Measurements from ENCODE around the gene PRKCA. TPM values are rescaled to one million over a fixed set of nuclear protein-coding genes. Genes with fewer than 3 reads are reported as not detected.

Gene PRKCA
- total and polyA plus RNA-seq, 9 of the 15 experiments (the other 6 are each of a cell fraction or from before 2014, with no cell fraction given) = 3.2 to 33.0 (median 17.8) TPM

GRCh38 chr17:66675273-66675990 lies 373.0 kb downstream of the PRKCA start:
- BruUV-seq (replicated peaks) = no TSS peak
- ATAC-seq = no peak
- Histone ChIP-seq H3K4me2 (ENCODE audit: insufficient read depth, low read length) (no peak overlapping the region), H4K20me1 (replicated peaks; ENCODE audit: control insufficient read depth, insufficient read depth, low read length) (0 out of 2 replicates have a peak, but pooled peaks cover 4% of the 10 kb centered on the region), H3K27ac (ENCODE audit: extremely low read depth, low read depth, low read length) (no peak overlapping the region), H3K9me3 (replicated peaks; ENCODE audit: control insufficient read depth, insufficient read depth, low read depth, low read length) (no peaks in the 10 kb centered on the region), H3K4me1 (replicated peaks in 1 of 2; ENCODE audit: control insufficient read depth in 2 of 2, insufficient read depth in 2 of 2, low read length in 2 of 2) (no peaks in the 10 kb centered on the region), H3K9me1 (ENCODE audit: control insufficient read depth, insufficient read depth, low read length) (no peaks in the 10 kb centered on the region), H3K27me3 (ENCODE audit: control insufficient read depth in 2 of 2, insufficient read depth in 2 of 2, low read length in 2 of 2) (no peaks in the 10 kb centered on the region), H2AFZ (ENCODE audit: low read depth, low read length) (no peak overlapping the region), H3K79me2 (ENCODE audit: control insufficient read depth, insufficient read depth, low read length) (no peaks in the 10 kb centered on the region), H3K36me3 (ENCODE audit: control insufficient read depth, insufficient read depth, low read length) (no peaks in the 10 kb centered on the region; the same call in 2 of the 3 replicates), H3K9ac (ENCODE audit: insufficient read depth in 1 of 2, low read depth in 2 of 2, low read length in 2 of 2) (no peak overlapping the region), H3K4me3 (no peak overlapping the region)
- intact Hi-C loops (cut with micrococcal nuclease) = loop anchor here (10.0 kb wide), 1 partner anchor 111 kb away; no protein-coding TSS in a partner anchor
- no peak for FAIRE-seq
- POLR2A ChIA-PET = no interaction called here
- TF ChIP-seq, protein P1, sequence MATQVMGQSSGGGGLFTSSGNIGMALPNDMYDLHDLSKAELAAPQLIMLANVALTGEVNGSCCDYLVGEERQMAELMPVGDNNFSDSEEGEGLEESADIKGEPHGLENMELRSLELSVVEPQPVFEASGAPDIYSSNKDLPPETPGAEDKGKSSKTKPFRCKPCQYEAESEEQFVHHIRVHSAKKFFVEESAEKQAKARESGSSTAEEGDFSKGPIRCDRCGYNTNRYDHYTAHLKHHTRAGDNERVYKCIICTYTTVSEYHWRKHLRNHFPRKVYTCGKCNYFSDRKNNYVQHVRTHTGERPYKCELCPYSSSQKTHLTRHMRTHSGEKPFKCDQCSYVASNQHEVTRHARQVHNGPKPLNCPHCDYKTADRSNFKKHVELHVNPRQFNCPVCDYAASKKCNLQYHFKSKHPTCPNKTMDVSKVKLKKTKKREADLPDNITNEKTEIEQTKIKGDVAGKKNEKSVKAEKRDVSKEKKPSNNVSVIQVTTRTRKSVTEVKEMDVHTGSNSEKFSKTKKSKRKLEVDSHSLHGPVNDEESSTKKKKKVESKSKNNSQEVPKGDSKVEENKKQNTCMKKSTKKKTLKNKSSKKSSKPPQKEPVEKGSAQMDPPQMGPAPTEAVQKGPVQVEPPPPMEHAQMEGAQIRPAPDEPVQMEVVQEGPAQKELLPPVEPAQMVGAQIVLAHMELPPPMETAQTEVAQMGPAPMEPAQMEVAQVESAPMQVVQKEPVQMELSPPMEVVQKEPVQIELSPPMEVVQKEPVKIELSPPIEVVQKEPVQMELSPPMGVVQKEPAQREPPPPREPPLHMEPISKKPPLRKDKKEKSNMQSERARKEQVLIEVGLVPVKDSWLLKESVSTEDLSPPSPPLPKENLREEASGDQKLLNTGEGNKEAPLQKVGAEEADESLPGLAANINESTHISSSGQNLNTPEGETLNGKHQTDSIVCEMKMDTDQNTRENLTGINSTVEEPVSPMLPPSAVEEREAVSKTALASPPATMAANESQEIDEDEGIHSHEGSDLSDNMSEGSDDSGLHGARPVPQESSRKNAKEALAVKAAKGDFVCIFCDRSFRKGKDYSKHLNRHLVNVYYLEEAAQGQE (IDR thresholded peaks at IDR 0.05; ENCODE audit: borderline replicate concordance) = peak; percentile 37
- TF ChIP-seq, protein P1 (CRISPR knock-in tag; IDR thresholded peaks at IDR 0.05; ENCODE audit: low read depth) = no peak
- no peak for TF ChIP-seq ZNF444 (CRISPR knock-in tag; IDR thresholded peaks at IDR 0.05)
- TF ChIP-seq ZNF311 (CRISPR knock-in tag; IDR thresholded peaks at IDR 0.05) = no peak
- in situ Hi-C loops (cut with MboI) = loop anchor here (10.0 kb wide), 1 partner anchor 421 kb away; no protein-coding TSS in a partner anchor
- WGBS (ENCODE audit: insufficient coverage, low coverage, missing lambda C conversion rate) = 87% methylated on average over 16 of the region's 16 CpGs
- CTCF ChIA-PET (ENCODE audit: low intra/inter-chr PET ratio) = no interaction called here
- no peak for DNase-seq (ENCODE audit: extremely low read depth in 1 of 4, low spot score in 3 of 4)

Data from K562 (cell line).